Measurements from ENCODE around the gene CHN2.

CHN2 gene

GRCh38 chr7:29343399-29343798, 148.8 kb downstream of the CHN2 start:
- Histone ChIP-seq H3K36me3 (ENCODE audit: control insufficient read depth in 4 of 4, insufficient read depth in 4 of 4, low read length in 3 of 4) (no peaks in the 10 kb centered on the region), H3K9me3 (ENCODE audit: control extremely low read depth in 1 of 5, control insufficient read depth in 4 of 5, insufficient read depth in 2 of 5, low read depth in 1 of 5, low read length in 4 of 5) (no peaks in the 10 kb centered on the region), H3K27me3 (replicated peaks in 2 of 5; ENCODE audit: control insufficient read depth in 4 of 5, insufficient read depth in 5 of 5, low read length in 4 of 5) (no peaks in the 10 kb centered on the region), H3K27ac (ENCODE audit: insufficient read depth in 1 of 2, low read depth in 1 of 2, low read length in 2 of 2, poor library complexity in 1 of 2, severe bottlenecking in 2 of 2) (peak overlapping the region; percentile 61 to 71), H3K4me3 (ENCODE audit: control insufficient read depth in 1 of 7, extremely low read depth in 1 of 7, insufficient read depth in 4 of 7, low read depth in 2 of 7, low read length in 6 of 7) (peak overlapping the region in 1 of 7 experiments; percentile 18), H3K4me1 (ENCODE audit: control extremely low read depth in 1 of 4, control insufficient read depth in 4 of 4, insufficient read depth in 4 of 4, low read length in 3 of 4) (peaks cover 20 to 58% (median 46%) of the 10 kb centered on the region in 4 experiments)
- ChIA-PET CTCF (interaction anchor here (0.7 to 6.7 kb wide), 23 partner anchors 10 to 421 kb away, joined by 3 to 85 read pairs (median 3); no protein-coding TSS in a partner anchor), POLR2A (interaction anchor here (0.5 to 1.3 kb wide), 4 partner anchors 140 to 901 kb away, joined by 3 to 4 read pairs (median 4); no protein-coding TSS in a partner anchor)
- peak; percentile 91 to 99 (median 98) for DNase-seq
- 0% methylated on average over 2 of the region's 2 CpGs for WGBS (ENCODE audit: insufficient coverage)

DNA sequence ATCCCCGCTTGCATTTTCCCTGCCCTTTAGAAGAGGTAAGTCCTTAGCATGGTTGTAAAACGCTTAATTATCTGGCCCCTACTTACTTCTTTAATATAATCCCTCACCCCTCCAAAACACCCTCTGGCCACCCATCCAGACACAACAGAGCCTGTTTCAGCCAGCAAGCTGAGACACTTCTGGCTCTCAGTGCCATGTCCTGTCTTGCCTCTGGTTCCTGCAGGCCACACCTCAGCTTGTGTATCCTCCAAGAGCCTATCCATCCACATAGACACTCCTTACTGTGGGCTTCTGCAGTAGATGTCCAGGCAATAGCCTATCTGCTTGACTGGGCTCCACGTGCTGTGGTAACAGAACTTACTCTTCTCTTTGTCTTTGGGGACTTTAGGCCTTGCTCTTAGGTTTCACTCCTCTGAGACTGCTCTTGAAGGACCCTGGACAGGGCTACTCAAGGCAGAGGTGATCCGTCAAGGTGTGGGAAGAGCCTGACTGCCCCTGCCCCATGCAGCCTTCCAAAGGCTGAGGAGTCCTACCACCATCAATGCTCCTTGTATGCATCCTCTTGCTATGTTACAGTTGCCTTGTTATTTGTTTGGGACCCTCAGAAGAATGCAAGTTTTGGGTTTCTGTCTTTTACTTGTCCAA, 149.9 kb downstream of the CHN2 start:
- 90% methylated on average over 3 of the region's 4 CpGs for WGBS (ENCODE audit: insufficient coverage)
- H3K4me3 ChIP-seq (ENCODE audit: control insufficient read depth in 1 of 7, extremely low read depth in 1 of 7, insufficient read depth in 4 of 7, low read depth in 2 of 7, low read length in 6 of 7), result no peak overlapping the region
- no peaks in the 10 kb centered on the region for H3K9me3 ChIP-seq (ENCODE audit: control extremely low read depth in 1 of 5, control insufficient read depth in 4 of 5, insufficient read depth in 2 of 5, low read depth in 1 of 5, low read length in 4 of 5)
- peaks cover 20 to 53% (median 43%) of the 10 kb centered on the region in 4 experiments for H3K4me1 ChIP-seq (ENCODE audit: control extremely low read depth in 1 of 4, control insufficient read depth in 4 of 4, insufficient read depth in 4 of 4, low read length in 3 of 4)
- ChIA-PET POLR2A (no interaction called here), CTCF (interaction anchor here (0.8 to 6.7 kb wide), 16 partner anchors 11 to 423 kb away, joined by 3 to 85 read pairs (median 4); no protein-coding TSS in a partner anchor)
- H3K27me3 ChIP-seq (replicated peaks in 2 of 5; ENCODE audit: control insufficient read depth in 4 of 5, insufficient read depth in 5 of 5, low read length in 4 of 5), result no peaks in the 10 kb centered on the region
- no peak overlapping the region for H3K27ac ChIP-seq (ENCODE audit: insufficient read depth in 1 of 2, low read depth in 1 of 2, low read length in 2 of 2, poor library complexity in 1 of 2, severe bottlenecking in 2 of 2)
- no peak for DNase-seq
- no peaks in the 10 kb centered on the region for H3K36me3 ChIP-seq (ENCODE audit: control insufficient read depth in 4 of 4, insufficient read depth in 4 of 4, low read length in 3 of 4)

DNA sequence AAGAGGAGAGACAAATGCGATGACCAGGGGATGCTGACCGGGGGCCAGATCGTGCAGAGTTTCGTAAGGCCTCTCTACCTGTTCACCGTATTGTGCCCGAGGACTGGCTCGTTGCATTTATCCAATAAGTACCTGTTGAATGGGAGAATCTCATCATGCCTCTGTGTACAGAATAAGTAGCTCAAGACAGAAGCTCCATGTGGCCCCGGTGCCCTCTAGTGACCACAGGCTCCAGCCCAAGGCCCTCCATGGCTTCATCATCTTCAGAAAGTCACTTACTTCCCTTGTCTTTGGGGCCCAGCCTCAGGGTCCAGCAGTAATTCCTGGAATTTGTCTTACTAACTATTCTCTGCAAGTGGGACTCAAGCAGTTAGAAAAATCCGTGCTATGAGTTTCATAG, 151.0 kb downstream of the CHN2 start:
- POLR2A ChIA-PET, result interaction anchor here (0.6 to 1.0 kb wide), 2 partner anchors 151 to 361 kb away, joined by 3 read pairs; no protein-coding TSS in a partner anchor
- no peak overlapping the region for H3K27ac ChIP-seq (ENCODE audit: insufficient read depth in 1 of 2, low read depth in 1 of 2, low read length in 2 of 2, poor library complexity in 1 of 2, severe bottlenecking in 2 of 2)
- H3K27me3 ChIP-seq (replicated peaks in 2 of 5; ENCODE audit: control insufficient read depth in 4 of 5, insufficient read depth in 5 of 5, low read length in 4 of 5), result no peaks in the 10 kb centered on the region
- no peaks in the 10 kb centered on the region for H3K36me3 ChIP-seq (ENCODE audit: control insufficient read depth in 4 of 4, insufficient read depth in 4 of 4, low read length in 3 of 4)
- no peaks in the 10 kb centered on the region for H3K9me3 ChIP-seq (ENCODE audit: control extremely low read depth in 1 of 5, control insufficient read depth in 4 of 5, insufficient read depth in 2 of 5, low read depth in 1 of 5, low read length in 4 of 5)
- no peak overlapping the region for H3K4me3 ChIP-seq (ENCODE audit: control insufficient read depth in 1 of 7, extremely low read depth in 1 of 7, insufficient read depth in 4 of 7, low read depth in 2 of 7, low read length in 6 of 7)
- 97% methylated on average over 9 of the region's 9 CpGs for WGBS (ENCODE audit: insufficient coverage)
- H3K4me1 ChIP-seq (ENCODE audit: control extremely low read depth in 1 of 4, control insufficient read depth in 4 of 4, insufficient read depth in 4 of 4, low read length in 3 of 4), result peaks cover 18 to 48% (median 39%) of the 10 kb centered on the region in 4 experiments
- DNase-seq, result peak; percentile 54 to 70 (median 67)
- CTCF ChIA-PET, result interaction anchor here (1.0 to 6.7 kb wide), 22 partner anchors 16 to 424 kb away, joined by 3 to 85 read pairs (median 4); no protein-coding TSS in a partner anchor

DNA sequence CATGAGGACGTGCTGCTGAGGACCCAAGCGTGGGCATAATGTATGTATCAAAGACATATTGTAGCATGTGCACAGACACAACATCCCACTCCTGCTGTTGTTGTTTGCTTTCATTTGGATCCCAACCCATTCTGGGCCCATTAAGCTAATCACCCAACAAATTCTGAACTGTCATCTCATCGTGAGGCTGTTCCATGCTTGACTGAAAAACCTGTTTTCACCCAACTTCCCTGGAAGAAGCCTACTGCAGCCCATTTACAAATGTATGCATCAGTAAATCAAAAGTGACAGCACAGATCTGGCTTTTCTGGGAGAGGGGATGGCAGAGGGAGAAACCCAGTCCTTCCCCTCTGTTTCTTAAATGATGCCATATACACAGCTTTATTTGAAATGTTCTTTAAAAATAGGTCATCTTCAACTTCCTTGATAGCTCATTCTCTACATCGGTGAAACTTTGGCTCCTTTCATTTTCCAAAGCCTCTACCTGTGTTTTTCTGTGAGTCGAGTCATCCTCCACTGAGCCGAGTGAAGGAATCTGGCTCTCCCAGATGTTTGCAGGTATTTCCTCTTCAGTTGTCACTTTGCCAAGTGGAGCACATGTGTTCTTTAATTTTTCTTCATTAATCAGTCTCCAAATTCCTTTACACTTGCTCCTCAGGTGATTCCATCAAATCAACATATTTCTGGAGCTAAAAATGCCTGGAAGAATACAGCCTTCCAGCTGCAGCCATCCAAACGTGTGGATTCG, 151.8 kb downstream of the CHN2 start:
- Histone ChIP-seq H3K9me3 (ENCODE audit: control extremely low read depth in 1 of 5, control insufficient read depth in 4 of 5, insufficient read depth in 2 of 5, low read depth in 1 of 5, low read length in 4 of 5) (no peaks in the 10 kb centered on the region), H3K27me3 (replicated peaks in 2 of 5; ENCODE audit: control insufficient read depth in 4 of 5, insufficient read depth in 5 of 5, low read length in 4 of 5) (no peaks in the 10 kb centered on the region), H3K36me3 (ENCODE audit: control insufficient read depth in 4 of 4, insufficient read depth in 4 of 4, low read length in 3 of 4) (no peaks in the 10 kb centered on the region), H3K4me3 (ENCODE audit: control insufficient read depth in 1 of 7, extremely low read depth in 1 of 7, insufficient read depth in 4 of 7, low read depth in 2 of 7, low read length in 6 of 7) (no peak overlapping the region), H3K4me1 (ENCODE audit: control extremely low read depth in 1 of 4, control insufficient read depth in 4 of 4, insufficient read depth in 4 of 4, low read length in 3 of 4) (peaks cover 18 to 41% (median 33%) of the 10 kb centered on the region in 4 experiments), H3K27ac (ENCODE audit: insufficient read depth in 1 of 2, low read depth in 1 of 2, low read length in 2 of 2, poor library complexity in 1 of 2, severe bottlenecking in 2 of 2) (no peak overlapping the region)
- no peak for DNase-seq
- CTCF ChIA-PET, result interaction anchor here (0.7 to 6.7 kb wide), 24 partner anchors 15 to 425 kb away, joined by 3 to 85 read pairs (median 4); no protein-coding TSS in a partner anchor
- POLR2A ChIA-PET, result interaction anchor here (0.6 to 1.0 kb wide), 2 partner anchors 151 to 362 kb away, joined by 3 read pairs; no protein-coding TSS in a partner anchor
- 84% methylated on average over 6 of the region's 8 CpGs for WGBS (ENCODE audit: insufficient coverage)

- H3K36me3 ChIP-seq (ENCODE audit: control insufficient read depth in 4 of 4, insufficient read depth in 4 of 4, low read length in 3 of 4), result no peaks in the 10 kb centered on the region
- no peak overlapping the region for H3K27ac ChIP-seq (ENCODE audit: insufficient read depth in 1 of 2, low read depth in 1 of 2, low read length in 2 of 2, poor library complexity in 1 of 2, severe bottlenecking in 2 of 2)
- WGBS (ENCODE audit: insufficient coverage), result 100% methylated on average over 2 of the region's 4 CpGs
- CTCF ChIA-PET, result interaction anchor here (1.2 kb wide), 2 partner anchors 241 to 422 kb away, joined by 3 read pairs; no protein-coding TSS in a partner anchor
- POLR2A ChIA-PET, result no interaction called here
- no peaks in the 10 kb centered on the region for H3K27me3 ChIP-seq (replicated peaks in 2 of 5; ENCODE audit: control insufficient read depth in 4 of 5, insufficient read depth in 5 of 5, low read length in 4 of 5)
- H3K9me3 ChIP-seq (ENCODE audit: control extremely low read depth in 1 of 5, control insufficient read depth in 4 of 5, insufficient read depth in 2 of 5, low read depth in 1 of 5, low read length in 4 of 5), result no peaks in the 10 kb centered on the region
- no peak overlapping the region for H3K4me3 ChIP-seq (ENCODE audit: control insufficient read depth in 1 of 7, extremely low read depth in 1 of 7, insufficient read depth in 4 of 7, low read depth in 2 of 7, low read length in 6 of 7)
- DNase-seq, result no peak
- H3K4me1 ChIP-seq (ENCODE audit: control extremely low read depth in 1 of 4, control insufficient read depth in 4 of 4, insufficient read depth in 4 of 4, low read length in 3 of 4), result peaks cover 0 to 15% (median 7%) of the 10 kb centered on the region in 4 experiments
Measured at GRCh38 chr7:29349362-29349761, 154.8 kb downstream of the CHN2 start.

DNA sequence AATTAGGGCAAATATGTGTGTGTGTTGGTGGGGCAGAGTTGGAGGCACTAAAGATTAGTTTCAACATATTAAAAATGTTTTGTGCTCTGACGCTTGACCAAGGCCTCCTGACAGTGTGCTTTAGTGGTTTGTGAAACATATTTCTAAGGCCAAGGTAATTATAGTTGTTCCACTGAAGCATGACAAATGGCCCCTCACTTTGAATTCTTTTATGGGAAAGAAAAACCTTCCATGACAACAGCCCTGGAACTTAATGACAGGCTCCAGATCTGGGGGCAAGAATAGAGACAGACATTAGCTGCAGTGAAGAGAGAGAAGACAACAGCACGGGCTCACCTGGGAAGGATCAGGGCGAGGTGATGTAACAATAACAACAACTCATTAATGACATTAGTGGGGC, 155.8 kb downstream of the CHN2 start:
- Histone ChIP-seq H3K4me3 (ENCODE audit: control insufficient read depth in 1 of 7, extremely low read depth in 1 of 7, insufficient read depth in 4 of 7, low read depth in 2 of 7, low read length in 6 of 7) (no peak overlapping the region), H3K27ac (ENCODE audit: insufficient read depth in 1 of 2, low read depth in 1 of 2, low read length in 2 of 2, poor library complexity in 1 of 2, severe bottlenecking in 2 of 2) (no peak overlapping the region), H3K4me1 (ENCODE audit: control extremely low read depth in 1 of 4, control insufficient read depth in 4 of 4, insufficient read depth in 4 of 4, low read length in 3 of 4) (peaks cover 0 to 8% (median under 1%) of the 10 kb centered on the region in 4 experiments), H3K9me3 (ENCODE audit: control extremely low read depth in 1 of 5, control insufficient read depth in 4 of 5, insufficient read depth in 2 of 5, low read depth in 1 of 5, low read length in 4 of 5) (no peaks in the 10 kb centered on the region), H3K27me3 (replicated peaks in 2 of 5; ENCODE audit: control insufficient read depth in 4 of 5, insufficient read depth in 5 of 5, low read length in 4 of 5) (no peaks in the 10 kb centered on the region), H3K36me3 (ENCODE audit: control insufficient read depth in 4 of 4, insufficient read depth in 4 of 4, low read length in 3 of 4) (no peaks in the 10 kb centered on the region)
- ChIA-PET CTCF (no interaction called here), POLR2A (no interaction called here)
- WGBS (ENCODE audit: insufficient coverage), result 100% methylated on average over 1 of the region's 3 CpGs
- DNase-seq, result no peak

All from common myeloid progenitor, CD34-positive (primary cell).